ENCODE data around the gene NSMCE1. TPM values are rescaled to one million over a fixed set of nuclear protein-coding genes. Genes with fewer than 3 reads are reported as not detected.

Gene NSMCE1
- total RNA-seq, 1 experiment from 2014 or later, result 39.5 TPM

- H3K36me3 ChIP-seq, result no peaks in the 10 kb centered on the region
- no peak overlapping the region for H3K4me3 ChIP-seq
Observed at GRCh38 chr16:27228621-27229501, 39.7 kb downstream of the NSMCE1 start.

DNA sequence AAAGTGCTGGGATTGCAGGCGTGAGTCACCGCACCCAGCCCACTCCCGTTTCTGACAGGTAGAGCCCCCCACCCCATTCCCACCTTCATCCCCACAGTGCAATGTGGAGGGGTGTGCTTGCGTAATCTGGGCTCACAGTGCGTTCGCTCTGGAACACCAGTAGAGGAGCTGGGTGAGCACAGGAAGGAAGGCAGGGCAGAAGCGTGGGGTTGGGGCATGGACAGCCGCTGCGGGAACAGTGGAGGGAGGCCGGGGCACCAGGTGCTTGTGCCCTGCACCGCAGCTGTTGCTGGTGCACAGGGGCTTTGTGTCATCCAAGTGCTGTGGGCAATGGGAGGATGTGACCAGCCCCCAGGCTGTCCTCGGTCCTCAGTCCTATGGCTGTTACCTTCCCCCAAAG lies 40.5 kb downstream of the NSMCE1 start:
- H3K36me3 ChIP-seq, result no peaks in the 10 kb centered on the region
- no peaks in the 10 kb centered on the region for H3K27me3 ChIP-seq
- no peak overlapping the region for H3K4me3 ChIP-seq
- no peaks in the 10 kb centered on the region for H3K9me3 ChIP-seq (replicated peaks)
- 0 out of 2 replicates have a peak overlapping the region, but pooled peaks have one; percentile 20 for H3K27ac ChIP-seq
- peak; percentile 22 to 42 for DNase-seq
- peaks cover 40% of the 10 kb centered on the region for H3K4me1 ChIP-seq

More at GRCh38 chr16:27228621-27229501, 39.7 kb downstream of the NSMCE1 start:
- peaks cover 32% of the 10 kb centered on the region for H3K4me1 ChIP-seq
- no peaks in the 10 kb centered on the region for H3K27me3 ChIP-seq
- H3K9me3 ChIP-seq (replicated peaks), result no peaks in the 10 kb centered on the region
- peak overlapping the region; percentile 44 for H3K27ac ChIP-seq
- DNase-seq, result peak; percentile 96 to 98

- H3K9me3 ChIP-seq (replicated peaks), result no peaks in the 10 kb centered on the region
- H3K27ac ChIP-seq, result no peak overlapping the region
- H3K4me3 ChIP-seq, result no peak overlapping the region
- no peaks in the 10 kb centered on the region for H3K27me3 ChIP-seq
- peaks cover 42% of the 10 kb centered on the region for H3K4me1 ChIP-seq
- no peak for DNase-seq
- no peaks in the 10 kb centered on the region for H3K36me3 ChIP-seq
Observed at GRCh38 chr16:27226976-27227705, 41.4 kb downstream of the NSMCE1 start.

DNA sequence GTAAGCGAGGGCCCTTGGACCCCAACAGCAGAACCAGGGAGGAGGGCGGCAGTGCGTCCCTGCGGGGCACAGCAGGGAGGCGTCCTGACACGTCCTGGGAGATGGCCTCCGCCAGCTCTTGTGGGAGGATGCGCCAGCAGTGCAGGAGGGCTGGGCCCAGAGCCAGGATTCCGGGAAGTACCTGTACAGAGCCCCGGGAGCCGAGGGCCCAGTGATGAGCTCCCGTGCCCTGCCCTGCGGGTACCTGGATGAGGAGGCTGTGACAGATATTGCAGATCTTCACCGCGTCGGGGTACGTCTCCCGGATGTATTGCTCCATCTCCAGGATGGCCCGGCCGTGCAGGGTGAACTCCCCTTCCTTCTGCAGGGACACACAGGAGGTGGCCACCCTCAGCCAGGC lies 42.1 kb downstream of the NSMCE1 start:
- H3K4me3 ChIP-seq, result no peak overlapping the region
- no peaks in the 10 kb centered on the region for H3K9me3 ChIP-seq (replicated peaks)
- H3K27ac ChIP-seq, result no peak overlapping the region
- H3K36me3 ChIP-seq, result no peaks in the 10 kb centered on the region
- no peak for DNase-seq
- H3K27me3 ChIP-seq, result no peaks in the 10 kb centered on the region
- H3K4me1 ChIP-seq, result peaks cover 45% of the 10 kb centered on the region

- peaks cover 42% of the 10 kb centered on the region for H3K4me1 ChIP-seq
- H3K9me3 ChIP-seq (replicated peaks), result no peaks in the 10 kb centered on the region
- H3K27me3 ChIP-seq, result no peaks in the 10 kb centered on the region
- H3K36me3 ChIP-seq, result no peaks in the 10 kb centered on the region
- no peak overlapping the region for H3K4me3 ChIP-seq
- no peak for DNase-seq
- H3K27ac ChIP-seq, result no peak overlapping the region
Observed at GRCh38 chr16:27225536-27226360, 42.8 kb downstream of the NSMCE1 start.

DNA sequence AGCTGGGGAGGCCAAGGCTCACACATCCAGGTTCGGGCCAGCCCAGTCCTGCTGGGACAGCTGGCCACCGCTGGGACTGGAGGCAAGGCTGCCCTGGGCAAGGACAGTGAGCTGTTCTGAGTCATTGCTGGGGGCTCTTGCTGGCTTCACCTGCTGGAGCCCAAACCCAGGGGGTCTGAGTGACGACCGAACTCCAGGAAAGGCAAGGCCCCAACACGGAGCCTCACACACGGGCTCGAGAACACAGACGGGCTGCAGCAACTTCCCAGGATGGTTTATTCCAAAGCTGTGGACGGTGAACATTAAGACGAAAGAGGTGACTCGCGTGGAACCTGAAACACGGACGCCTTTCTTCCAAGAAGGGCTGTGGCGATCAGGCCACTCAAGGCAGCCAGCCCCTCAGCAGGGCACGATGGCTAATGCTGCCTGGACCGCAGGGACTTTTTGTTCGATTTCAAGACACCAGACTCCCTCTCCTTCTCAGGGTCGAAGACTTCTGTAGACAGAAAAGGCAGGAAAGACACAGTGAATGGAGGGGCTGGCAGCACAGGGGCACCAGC lies 43.8 kb downstream of the NSMCE1 start:
- Histone ChIP-seq H3K36me3 (no peaks in the 10 kb centered on the region), H3K9me3 (replicated peaks) (no peaks in the 10 kb centered on the region), H3K27me3 (no peaks in the 10 kb centered on the region), H3K27ac (no peak overlapping the region), H3K4me3 (no peak overlapping the region), H3K4me1 (peaks cover 37% of the 10 kb centered on the region)
- no peak for DNase-seq

GRCh38 chr16:27224271-27224737 lies 44.3 kb downstream of the NSMCE1 start:
- H3K27ac ChIP-seq, result no peak overlapping the region; the same call in 1 of the 2 replicates
- no peaks in the 10 kb centered on the region for H3K36me3 ChIP-seq
- no peaks in the 10 kb centered on the region for H3K9me3 ChIP-seq (replicated peaks)
- H3K27me3 ChIP-seq, result no peaks in the 10 kb centered on the region
- peaks cover 32% of the 10 kb centered on the region for H3K4me1 ChIP-seq
- no peak overlapping the region for H3K4me3 ChIP-seq
- DNase-seq, result no peak

DNA sequence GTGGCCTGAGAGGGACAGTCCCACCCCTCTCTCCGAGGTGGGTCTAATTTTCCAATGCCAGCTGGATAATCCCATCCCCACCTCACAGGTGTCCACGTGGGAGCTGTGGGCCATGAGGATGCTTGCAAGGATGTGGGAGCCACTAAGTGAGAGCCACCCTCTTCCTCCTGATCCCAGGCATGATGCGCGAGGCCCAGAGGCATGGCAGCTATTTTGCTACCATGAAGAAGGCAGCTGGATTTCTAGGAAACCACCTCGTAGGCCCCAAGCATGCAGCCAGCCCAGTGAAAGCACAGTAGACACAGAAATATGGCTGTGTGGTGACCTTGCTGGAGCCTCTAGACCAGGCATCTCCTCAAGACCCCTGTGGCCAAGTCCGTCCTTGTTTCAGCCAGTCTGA lies 44.9 kb downstream of the NSMCE1 start:
- Histone ChIP-seq H3K27me3 (no peaks in the 10 kb centered on the region), H3K27ac (peak overlapping the region; percentile 81), H3K4me3 (no peak overlapping the region), H3K4me1 (peaks cover 32% of the 10 kb centered on the region), H3K36me3 (no peaks in the 10 kb centered on the region), H3K9me3 (replicated peaks) (no peaks in the 10 kb centered on the region)
- DNase-seq, result no peak

DNA sequence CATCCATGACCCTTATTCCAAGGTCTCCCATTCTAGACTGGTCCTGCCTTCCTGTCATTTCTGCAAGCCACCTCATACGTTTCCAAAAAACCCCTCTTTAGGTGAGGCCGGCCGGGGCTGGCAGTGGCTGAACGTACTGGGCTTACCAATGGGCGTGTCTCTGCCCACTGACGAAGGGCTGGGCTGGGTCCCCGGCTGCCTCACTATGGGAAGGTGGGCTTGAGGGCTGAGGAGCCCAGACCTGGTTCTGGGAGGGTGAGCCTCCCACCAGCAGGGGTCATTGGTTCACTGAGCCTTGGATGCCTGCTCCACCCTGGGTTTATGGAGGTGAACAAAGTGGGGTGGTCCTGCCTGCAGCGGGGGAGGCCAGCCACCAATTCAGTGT lies 45.4 kb downstream of the NSMCE1 start:
- H3K27me3 ChIP-seq, result no peaks in the 10 kb centered on the region

GRCh38 chr16:27222249-27223225 lies 46.0 kb downstream of the NSMCE1 start:
- Histone ChIP-seq H3K4me3 (peak overlapping the region; percentile 16), H3K9me3 (replicated peaks) (no peaks in the 10 kb centered on the region), H3K27ac (peak overlapping the region; percentile 81), H3K36me3 (no peaks in the 10 kb centered on the region), H3K4me1 (peaks cover 29% of the 10 kb centered on the region), H3K27me3 (no peaks in the 10 kb centered on the region)
- peak; percentile 67 to 74 for DNase-seq

More for the DNA sequence above, 45.4 kb downstream of the NSMCE1 start:
- Histone ChIP-seq H3K4me3 (no peak overlapping the region; the same call in 1 of the 2 replicates), H3K36me3 (no peaks in the 10 kb centered on the region), H3K27ac (peak overlapping the region; percentile 81), H3K9me3 (replicated peaks) (no peaks in the 10 kb centered on the region), H3K4me1 (peaks cover 32% of the 10 kb centered on the region)
- no peak for DNase-seq

- Histone ChIP-seq H3K4me1 (peaks cover 32% of the 10 kb centered on the region), H3K4me3 (no peak overlapping the region), H3K27ac (peak overlapping the region; percentile 81), H3K36me3 (no peaks in the 10 kb centered on the region), H3K9me3 (replicated peaks) (no peaks in the 10 kb centered on the region), H3K27me3 (no peaks in the 10 kb centered on the region)
- no peak for DNase-seq
Observed at GRCh38 chr16:27221576-27222248, 46.9 kb downstream of the NSMCE1 start.

GRCh38 chr16:27220991-27221390 lies 47.6 kb downstream of the NSMCE1 start:
- H3K27me3 ChIP-seq, result no peaks in the 10 kb centered on the region
- H3K9me3 ChIP-seq (replicated peaks), result no peaks in the 10 kb centered on the region
- peaks cover 32% of the 10 kb centered on the region for H3K4me1 ChIP-seq
- H3K4me3 ChIP-seq, result no peak overlapping the region
- DNase-seq, result no peak
- H3K27ac ChIP-seq, result no peak overlapping the region
- no peaks in the 10 kb centered on the region for H3K36me3 ChIP-seq

GRCh38 chr16:27220527-27220926 lies 48.0 kb downstream of the NSMCE1 start:
- Histone ChIP-seq H3K27me3 (no peaks in the 10 kb centered on the region), H3K27ac (no peak overlapping the region)

More at GRCh38 chr16:27220527-27220926, 48.0 kb downstream of the NSMCE1 start:
- Histone ChIP-seq H3K4me3 (no peak overlapping the region), H3K9me3 (replicated peaks) (no peaks in the 10 kb centered on the region), H3K36me3 (no peaks in the 10 kb centered on the region), H3K4me1 (peaks cover 32% of the 10 kb centered on the region)
- DNase-seq, result no peak
